NCI-H2171 treated with DMSO at 0.1 percent for 48 hours (cell line): ENCODE results near the gene ALOXE3.
A peak's percentile ranks its signal among the peaks of the same experiment; 100 is the strongest.
"Not testable (repeated sequence)": the region's sequence is repeated elsewhere in the genome, so short reads cannot be mapped to it uniquely, and the experiment has no call there.

Experiments
- DNase-seq: peaks from one replicate; lab custom pipeline; 2025; lab: John Stamatoyannopoulos, UW

The ALOXE3 gene

GRCh38 chr17:8091033-8091687 lies 27.2 kb downstream of the ALOXE3 start:
- no peak for DNase-seq

GRCh38 chr17:8089728-8090127 lies 28.6 kb downstream of the ALOXE3 start:
- no peak for DNase-seq

DNA sequence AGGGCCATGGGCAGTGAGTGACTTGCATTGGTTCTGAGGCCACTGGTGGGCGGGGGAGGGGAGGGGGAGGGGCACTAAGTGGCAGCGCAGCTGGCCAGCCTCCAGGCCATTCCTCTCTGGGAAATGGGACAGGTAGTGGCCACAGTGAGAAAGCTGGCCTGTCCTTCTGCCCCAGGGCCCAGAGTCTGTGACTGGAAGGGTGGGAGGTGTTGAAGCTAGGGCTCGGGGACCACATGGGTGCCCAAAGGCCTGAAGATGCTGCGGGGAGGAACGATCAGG lies 30.4 kb downstream of the ALOXE3 start:
- DNase-seq, result no peak

- DNase-seq, result peak; percentile 4
Measured at GRCh38 chr17:8087075-8087951, 31.0 kb downstream of the ALOXE3 start, which contains the start of gene ALOX12B. Gene ALOX12B, minus strand, starts transcription at chr17:8087716. Its CDS starts 274 bp downstream, at chr17:8087442.

DNA sequence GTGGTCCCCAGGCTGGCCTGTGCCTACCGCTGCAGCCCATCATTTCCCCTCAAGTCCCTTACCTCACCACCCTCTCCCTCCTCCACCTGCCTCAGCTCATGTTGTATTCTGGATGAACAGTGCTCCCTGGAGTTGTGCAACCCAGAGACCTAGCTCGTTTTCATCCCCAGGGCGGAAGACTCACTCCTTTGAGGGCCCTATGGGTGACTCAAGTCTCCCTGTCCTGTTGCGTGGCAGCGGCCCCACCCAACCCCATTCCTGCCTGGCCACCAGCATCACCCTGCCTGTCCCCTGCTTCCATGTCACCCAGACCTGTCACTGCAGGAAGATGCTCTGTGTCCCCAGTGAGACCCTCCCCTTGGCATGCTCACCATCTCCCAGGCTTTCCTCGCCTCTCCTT lies 34.1 kb downstream of the ALOXE3 start:
- DNase-seq, result no peak

- DNase-seq, result no peak
Measured at GRCh38 chr17:8082292-8082691, 36.0 kb downstream of the ALOXE3 start.

- DNase-seq, result no peak
Measured at GRCh38 chr17:8081876-8082275, 36.4 kb downstream of the ALOXE3 start.

GRCh38 chr17:8080799-8081219 lies 37.5 kb downstream of the ALOXE3 start:
- no peak for DNase-seq

DNA sequence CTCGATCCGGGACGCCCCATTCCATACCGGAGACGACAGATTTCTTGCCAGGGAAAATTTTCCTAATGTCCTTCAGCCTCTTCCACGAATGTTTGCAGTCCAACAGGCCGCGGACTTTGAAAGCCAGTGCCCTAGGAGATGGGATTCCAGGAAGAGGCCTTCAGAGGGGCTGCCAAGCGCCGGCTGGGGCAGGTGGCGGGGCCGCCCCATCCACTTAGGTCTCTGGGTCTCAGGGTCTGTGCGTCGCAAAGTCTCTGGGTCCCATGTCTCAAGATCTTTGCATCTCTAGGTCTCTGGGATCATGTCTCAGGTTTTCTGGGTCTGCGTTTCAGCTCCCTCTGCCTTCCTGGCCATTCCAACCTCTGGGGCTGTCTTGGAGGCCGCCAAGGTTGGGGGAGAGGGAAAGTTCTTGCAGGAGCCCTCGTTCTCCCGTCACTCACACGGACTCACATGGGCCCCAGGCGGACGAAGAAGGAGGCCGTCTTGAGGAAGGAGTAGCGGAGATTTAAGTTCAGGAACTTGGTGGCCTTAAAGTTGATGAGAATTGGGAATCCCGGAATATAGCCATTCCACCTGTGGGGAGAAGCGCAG lies 38.0 kb downstream of the ALOXE3 start:
- DNase-seq, result no peak

- DNase-seq, result peak; percentile 88
Measured at GRCh38 chr17:8079291-8080207, 38.8 kb downstream of the ALOXE3 start.

DNA sequence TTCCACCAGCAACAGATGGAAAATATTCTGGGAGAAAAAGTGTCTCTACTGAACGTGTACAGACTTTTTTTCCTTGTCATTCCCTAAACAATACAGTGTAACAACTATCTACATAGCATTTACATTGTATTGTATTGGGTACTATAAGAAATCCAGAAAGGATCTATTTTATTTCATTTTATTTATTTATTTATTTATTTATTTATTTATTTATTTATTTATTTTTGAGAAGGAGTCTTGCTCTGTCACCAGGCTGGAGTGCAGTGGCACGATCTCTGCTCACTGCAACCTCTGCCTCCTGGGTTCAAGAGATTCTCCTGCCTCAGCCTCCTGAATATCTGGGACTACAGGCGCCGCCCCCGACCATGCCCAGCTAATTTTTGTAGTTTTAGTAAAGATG lies 40.4 kb downstream of the ALOXE3 start:
- DNase-seq, result not testable (repeated sequence)

DNA sequence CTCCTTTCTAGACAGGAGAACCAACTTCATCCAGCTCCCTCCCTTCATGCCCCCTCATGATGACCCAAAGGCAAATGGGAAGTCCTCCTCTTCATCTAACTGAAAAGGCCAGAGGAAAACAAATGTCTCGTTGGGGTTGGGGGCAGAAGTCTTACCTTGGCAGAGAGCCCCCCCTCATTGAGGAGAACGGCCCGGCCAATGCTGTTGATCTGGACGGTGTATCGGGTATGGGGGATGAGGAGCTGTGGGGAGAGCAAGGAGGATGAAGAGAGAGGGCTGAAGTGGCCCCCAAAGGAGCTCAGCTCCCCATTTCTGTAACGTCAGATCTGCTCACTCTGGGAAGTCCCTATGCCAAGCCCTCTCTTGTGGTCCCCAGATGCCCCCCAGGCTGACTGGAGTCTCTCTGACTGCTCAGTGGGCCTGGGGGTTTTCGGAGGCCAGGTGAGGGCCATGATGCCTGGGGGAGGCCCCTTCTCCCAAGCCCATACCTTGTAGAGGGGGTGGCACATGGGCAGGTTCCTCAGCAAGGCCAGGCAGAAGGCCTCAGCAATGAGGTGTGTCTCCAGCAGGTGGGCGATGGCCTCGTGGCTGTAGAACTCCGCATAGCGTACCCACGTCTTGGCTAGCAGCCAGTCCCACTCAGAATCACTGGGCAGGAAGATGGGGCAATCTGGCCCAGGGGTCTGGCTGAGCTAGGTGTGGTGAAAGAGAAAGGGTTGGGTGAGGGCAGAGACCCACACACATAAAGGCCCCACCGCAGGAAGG lies 41.6 kb downstream of the ALOXE3 start:
- DNase-seq, result no peak

DNA sequence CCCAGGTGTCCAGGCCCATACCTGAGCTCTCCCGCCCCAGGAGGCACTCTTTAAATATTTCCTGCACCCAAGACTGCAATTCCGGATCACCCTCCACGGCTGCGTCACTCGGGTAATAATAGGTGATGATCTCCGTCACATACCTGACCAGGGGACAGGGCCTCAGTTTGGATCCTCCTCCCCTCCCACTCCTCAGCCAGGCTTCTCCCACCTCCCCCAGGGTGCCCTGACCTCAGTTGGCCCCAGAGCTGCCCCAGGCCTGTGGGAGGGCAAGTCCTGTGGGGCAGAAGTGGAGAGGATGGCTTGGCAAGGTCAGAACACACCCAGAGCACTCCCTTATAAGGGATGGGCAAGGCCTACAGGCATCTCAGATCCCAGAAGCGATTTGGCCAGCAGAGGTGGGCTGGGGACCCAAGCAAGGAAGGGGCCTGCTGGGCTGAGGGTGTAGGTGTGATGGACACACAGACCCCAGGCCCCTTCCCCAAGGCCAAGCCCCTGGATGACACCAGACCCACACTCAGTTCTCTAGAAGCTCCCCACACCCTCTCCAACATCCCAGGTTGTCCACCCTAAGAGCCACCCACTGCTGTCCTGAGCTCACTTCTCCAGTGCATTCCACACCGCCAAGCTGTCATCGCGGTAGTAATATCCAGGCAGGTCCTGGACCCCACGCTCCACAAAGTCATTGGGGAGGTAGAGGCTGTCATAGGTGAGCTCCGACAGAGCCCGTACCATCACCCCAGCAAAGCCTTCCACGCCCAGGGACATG lies 42.6 kb downstream of the ALOXE3 start:
- no peak for DNase-seq

GRCh38 chr17:8075081-8075480 lies 43.2 kb downstream of the ALOXE3 start:
- DNase-seq, result no peak

DNA sequence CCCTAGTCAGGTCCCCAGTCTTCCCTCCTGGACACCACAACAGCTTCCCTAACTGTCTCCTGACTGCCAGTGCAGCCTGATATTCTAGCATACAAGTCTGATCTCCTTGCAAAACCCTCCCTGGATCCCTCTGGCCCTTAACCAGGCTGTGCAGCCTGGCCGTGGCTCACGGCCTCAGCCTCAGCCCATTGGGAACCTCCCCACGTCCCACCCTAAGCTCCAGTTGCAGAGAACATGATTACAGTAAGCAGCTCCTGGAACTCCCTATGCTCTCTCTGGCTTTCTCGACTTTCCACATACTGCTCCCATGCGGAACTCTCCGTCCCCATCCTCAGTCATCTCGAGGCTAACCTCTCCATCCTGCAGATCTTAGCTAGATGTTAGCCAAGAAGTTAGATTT lies 43.8 kb downstream of the ALOXE3 start:
- no peak for DNase-seq

GRCh38 chr17:8073627-8074484 lies 44.5 kb downstream of the ALOXE3 start:
- peak; percentile 56 for DNase-seq

DNA sequence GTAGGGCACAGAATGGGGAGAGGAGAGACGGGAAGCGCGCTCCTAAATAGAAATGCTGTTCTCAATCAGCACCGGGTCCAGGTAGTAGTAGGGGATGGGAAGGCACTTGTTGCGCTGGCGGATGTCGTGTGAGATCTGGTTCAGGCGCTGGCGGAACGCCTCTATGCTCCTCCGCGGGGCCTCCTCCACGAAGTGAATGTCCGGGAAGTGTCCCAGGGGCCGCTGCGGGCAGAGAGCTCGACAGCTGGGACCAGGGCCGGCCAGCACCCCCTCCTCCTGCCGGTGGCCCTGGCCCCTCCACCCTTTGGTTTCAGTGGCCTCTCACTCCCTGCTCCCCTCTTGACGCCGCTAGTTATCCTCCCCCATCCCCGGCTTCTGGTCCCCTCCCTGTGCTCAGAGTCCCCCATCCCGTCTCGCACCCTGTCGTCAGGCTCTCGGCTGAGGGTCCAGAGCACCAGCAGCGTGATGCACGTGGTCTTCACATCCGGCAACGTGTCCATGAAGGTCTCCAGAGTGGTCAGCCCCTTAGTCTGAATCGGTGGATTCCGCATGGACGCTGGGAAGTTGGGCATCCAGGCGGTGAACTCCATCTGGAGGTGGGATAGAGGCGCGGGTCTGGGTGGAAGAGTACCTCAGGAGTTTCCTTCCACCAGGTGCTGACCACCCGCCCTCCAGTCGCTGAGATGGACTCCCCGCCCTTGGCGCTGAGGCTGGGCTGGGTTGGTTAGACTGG lies 45.4 kb downstream of the ALOXE3 start:
- no peak for DNase-seq

- DNase-seq, result no peak
Measured at GRCh38 chr17:8072341-8072728, 46.0 kb downstream of the ALOXE3 start.

- no peak for DNase-seq
Measured at GRCh38 chr17:8071496-8071895, 46.8 kb downstream of the ALOXE3 start.
